HG03575 (cell line): ENCODE data around the gene USP37.

Experiments
- ATAC-seq: cut with Tn5 transposase; IDR thresholded peaks from one replicate; pipeline ENCODE4 v1.9.1; 2021; ENCODE audit not compliant: unreplicated experiment, insufficient number of reproducible peaks, low FRiP score; ENCODE audit errors: extremely low read depth

Gene USP37

DNA sequence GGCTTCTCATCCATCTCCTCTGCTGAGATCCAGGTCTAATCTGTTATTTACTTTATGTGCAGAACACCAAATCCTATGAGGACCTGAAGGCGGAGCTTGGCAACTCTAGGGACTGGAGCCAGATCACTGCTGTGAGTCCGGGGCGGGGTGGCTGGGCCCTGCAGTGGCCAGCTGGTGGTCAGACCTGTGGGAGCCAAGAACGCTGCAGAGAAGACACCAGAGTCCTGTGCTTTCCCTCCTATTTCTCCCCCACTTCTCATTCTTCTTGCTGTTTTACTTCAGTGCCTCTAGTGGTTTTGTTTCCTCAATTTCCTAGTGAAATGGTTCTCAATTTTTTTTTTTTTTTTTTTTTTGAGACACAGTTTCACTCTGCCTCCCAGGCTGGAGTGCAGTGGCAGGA is 129.6 kb downstream of the USP37 start:
- no peak for ATAC-seq

DNA sequence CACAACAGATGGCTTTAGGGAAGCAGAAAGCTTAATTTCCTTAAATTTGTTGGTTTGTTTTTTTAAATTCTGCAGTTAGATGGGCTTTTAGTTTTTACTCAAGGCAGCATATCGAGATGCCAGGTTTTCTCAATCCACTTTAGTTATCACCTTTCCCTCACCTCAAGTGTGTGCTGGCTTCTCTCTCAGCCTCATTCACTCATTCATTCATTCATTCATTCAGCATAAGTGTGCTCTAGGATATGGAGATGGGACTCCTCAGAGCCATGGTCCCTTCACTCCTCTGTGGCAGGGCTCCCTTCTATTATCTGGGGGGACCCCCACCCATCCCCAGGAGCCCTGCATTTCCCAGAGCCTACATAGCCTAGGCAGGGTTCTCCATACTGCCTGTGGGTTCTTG is 130.2 kb downstream of the USP37 start:
- no peak for ATAC-seq

DNA sequence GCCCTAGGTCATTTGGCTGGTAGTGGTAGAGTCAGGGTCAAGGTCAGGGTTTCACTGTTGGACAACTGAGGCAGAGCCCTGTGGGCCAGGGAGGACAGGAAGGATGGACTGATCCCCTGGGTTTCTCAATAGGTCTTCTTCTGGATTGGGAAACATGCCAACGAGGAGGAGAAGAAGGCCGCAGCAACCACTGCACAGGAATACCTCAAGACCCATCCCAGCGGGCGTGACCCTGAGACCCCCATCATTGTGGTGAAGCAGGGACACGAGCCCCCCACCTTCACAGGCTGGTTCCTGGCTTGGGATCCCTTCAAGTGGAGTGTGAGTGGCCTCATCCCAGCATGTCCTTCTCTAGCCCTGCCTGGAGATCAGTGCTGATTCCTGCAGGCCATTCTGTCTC is 131.2 kb downstream of the USP37 start:
- ATAC-seq, result no peak

DNA sequence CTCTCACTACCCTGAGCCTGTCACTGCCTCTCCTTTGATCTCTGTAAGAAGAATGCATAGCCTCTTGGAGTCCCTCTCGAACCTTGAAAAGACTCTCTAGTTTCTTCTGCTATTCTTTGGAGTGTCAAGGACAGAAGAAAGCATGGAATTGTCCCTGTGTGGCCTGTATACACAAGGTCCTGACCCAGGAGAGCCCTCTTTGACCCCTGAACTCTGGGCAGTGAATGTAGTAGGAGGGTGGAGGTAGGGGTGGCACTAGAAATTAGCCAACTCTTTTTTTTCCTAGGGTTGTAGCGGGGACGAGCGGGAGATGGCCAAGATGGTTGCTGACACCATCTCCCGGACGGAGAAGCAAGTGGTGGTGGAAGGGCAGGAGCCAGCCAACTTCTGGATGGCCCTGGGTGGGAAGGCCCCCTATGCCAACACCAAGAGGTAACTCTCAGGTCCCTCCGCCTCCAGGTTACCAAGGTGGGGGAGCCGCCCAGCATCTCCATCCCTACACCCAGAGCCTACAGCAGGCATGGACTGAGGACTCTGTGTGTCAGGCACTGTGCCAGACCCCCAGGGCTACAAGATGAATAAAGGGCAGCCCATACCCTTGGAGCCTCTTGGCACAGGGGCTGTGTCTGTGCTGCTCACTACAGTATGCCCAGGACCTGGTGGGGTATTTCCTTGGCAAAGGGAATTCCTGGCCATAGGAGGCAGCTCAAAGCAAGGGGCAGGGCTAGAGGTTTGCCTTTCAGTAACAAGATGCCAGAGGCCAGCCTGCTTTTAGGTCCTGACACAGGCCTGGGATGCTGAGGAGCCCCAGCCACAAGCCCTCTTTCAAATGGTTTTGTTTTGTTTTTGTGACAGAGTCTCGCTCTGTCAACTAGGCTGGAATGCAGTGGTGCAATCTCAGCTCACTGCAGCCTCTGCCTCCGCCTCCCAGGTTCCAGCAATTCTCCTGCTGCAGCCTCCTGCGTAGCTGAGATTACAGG is 132.9 kb downstream of the USP37 start:
- ATAC-seq, result no peak

DNA sequence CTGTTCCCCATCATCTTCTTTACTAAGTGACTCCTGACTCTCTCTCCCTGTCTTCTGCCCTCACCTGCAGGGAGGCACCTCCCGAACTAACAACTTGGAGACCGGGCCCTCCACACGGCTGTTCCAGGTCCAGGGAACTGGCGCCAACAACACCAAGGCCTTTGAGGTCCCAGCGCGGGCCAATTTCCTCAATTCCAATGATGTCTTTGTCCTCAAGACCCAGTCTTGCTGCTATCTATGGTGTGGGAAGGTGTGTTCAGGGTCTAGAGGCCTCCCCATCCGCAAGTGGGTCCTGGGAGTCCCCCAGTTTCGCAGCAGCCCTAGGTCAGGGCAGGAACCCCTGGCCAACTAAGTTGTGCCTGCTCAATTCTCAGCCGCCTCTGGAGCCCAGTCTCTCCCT is 133.7 kb downstream of the USP37 start:
- no peak for ATAC-seq

DNA sequence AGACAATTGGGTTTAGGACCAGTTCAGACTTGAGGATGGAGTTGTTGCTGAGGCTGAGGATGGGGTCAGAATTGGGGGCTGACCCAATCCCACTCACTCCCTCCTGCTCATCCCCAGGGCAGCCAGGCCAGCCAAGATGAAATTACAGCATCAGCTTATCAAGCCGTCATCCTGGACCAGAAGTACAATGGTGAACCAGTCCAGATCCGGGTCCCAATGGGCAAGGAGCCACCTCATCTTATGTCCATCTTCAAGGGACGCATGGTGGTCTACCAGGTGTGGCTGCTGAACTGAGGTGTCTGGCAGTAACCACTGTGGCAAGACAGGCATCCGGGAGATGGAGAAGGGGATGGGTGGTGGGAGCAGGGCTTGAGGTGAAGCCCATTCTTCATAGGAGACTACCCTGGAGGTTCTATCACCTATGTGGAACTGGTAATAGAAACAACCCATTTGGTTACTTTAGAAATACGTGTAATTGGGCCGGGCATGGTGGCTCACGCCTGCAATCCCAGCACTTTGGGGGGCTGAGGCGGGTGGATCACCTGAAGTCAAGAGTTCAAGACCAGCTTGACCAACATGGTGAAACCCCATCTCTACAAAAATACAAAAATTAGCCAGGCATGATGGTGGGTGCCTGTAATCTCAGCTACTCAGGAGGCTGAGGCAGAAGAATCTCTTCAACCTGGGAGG is 135.3 kb downstream of the USP37 start:
- ATAC-seq, result no peak

DNA sequence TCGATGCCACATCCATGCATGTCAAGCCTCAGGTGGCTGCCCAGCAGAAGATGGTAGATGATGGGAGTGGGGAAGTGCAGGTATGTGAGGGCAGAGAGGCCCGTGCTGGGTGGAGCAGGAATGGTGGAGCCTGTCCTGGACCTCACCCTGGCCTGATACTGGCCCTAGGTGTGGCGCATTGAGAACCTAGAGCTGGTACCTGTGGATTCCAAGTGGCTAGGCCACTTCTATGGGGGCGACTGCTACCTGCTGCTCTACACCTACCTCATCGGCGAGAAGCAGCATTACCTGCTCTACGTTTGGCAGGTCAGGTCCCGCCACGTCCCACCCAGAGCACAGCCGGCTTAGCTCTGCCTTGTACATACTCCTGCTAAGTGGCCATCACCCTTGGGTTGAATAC is 136.3 kb downstream of the USP37 start:
- ATAC-seq, result no peak

DNA sequence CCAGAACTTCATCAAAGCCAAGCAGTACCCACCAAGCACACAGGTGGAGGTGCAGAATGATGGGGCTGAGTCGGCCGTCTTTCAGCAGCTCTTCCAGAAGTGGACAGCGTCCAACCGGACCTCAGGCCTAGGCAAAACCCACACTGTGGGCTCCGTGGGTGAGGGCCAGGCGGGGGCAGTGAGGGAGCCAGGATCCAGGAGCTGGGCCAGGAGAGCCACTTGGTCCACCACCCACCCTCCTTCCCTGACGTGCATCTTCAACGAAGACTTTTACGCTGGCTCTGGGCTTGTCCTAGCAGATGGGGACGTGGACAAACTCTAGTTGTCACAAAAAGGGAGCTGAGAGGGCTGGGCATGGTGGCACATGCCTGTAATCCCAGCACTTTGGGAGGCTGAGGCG is 137.4 kb downstream of the USP37 start:
- no peak for ATAC-seq

DNA sequence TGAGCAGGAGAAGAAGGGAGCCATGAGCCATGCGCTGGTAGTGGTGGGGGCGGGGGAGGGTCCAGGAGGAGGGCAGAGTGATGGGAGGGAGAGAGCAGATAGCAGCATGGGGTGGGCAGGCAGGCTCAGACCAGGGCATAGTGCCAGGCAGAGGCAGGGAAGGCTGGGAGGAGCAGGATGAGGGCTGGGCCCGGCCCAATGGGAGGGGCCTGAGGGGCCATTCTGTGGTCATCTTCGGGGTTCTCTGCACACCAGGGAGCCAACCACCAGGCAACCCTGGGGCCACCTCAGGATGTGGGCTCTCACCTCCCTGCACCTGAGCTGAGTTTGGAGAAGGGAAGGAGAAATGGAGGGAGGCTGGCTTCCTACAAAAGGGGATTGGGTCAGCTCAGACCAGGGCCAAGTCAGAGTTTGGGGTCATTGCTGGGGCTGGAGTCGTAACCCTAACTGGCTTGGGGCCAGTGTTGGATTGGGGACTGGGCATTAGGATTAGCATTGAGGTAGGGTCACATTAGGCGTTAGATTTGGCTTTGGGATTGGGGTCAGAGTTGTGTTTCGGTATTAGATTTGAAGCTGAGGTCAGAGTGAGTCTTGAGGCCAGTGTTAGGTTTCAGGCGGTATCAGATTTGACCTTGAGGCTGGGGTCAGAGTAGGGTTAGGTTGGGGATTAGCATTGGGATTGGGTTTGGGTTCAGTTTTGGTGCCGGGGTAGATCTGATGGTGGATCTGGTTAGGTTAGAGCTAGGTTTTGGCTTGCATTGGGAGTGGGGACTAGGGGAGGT is 138.0 kb downstream of the USP37 start:
- no peak for ATAC-seq

DNA sequence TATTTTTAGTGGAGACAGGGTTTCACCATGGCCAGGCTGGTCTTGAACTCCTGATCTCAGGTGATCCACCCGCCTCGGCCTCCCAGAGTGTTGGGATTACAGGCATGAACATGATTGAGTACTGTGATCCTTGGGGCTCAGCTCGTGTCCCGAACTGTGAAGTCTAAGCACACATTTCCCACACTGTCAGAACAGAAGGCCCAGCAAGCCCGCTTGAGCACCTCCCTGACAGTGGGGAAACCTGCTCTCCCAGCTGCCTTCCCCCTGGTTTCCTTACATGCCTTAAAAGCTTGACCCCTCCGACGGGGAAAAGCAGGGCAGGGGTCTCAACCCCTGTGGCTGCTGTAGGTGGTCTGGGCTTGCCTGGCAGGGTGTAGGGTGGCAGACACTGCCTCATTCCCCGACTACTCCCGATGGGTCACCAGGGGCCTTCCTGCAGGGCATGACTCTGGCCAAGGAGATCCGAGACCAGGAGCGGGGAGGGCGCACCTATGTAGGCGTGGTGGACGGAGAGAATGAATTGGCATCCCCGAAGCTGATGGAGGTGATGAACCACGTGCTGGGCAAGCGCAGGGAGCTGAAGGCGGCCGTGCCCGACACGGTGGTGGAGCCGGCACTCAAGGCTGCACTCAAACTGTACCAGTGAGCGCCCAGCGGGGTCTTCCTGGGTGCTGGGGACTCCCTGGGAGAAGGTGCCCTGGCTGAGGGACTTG is 139.1 kb downstream of the USP37 start:
- no peak for ATAC-seq

DNA sequence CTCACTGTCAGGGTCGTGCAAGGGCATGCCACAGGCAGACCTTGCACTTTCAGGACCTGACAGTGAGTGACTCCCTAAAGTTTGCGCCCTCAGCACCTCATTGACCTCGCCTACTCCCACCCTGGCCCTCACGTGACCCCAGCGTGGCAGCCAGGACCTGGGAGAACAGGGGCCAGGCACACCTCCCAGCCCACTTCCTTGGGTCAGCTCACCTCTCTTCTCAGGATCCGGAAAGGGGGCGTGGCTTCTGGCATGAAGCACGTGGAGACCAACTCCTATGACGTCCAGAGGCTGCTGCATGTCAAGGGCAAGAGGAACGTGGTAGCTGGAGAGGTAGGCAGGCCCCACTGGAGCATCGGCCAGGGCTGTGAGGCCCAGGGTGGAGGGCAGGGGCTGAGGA is 140.4 kb downstream of the USP37 start:
- no peak for ATAC-seq

DNA sequence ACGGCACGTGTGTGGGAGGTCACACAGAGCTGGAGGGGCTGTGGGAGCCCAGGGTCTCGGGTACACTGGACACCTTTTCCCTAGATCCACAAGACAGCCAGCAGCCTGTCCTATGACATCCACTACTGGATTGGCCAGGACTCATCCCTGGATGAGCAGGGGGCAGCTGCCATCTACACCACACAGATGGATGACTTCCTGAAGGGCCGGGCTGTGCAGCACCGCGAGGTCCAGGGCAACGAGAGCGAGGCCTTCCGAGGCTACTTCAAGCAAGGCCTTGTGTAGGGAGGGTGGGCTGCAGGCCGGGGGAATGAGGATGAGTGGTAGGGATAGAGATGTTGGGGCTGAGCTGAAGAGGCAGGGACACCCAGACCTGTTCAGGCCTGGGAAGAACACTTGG is 142.6 kb downstream of the USP37 start:
- ATAC-seq, result no peak

DNA sequence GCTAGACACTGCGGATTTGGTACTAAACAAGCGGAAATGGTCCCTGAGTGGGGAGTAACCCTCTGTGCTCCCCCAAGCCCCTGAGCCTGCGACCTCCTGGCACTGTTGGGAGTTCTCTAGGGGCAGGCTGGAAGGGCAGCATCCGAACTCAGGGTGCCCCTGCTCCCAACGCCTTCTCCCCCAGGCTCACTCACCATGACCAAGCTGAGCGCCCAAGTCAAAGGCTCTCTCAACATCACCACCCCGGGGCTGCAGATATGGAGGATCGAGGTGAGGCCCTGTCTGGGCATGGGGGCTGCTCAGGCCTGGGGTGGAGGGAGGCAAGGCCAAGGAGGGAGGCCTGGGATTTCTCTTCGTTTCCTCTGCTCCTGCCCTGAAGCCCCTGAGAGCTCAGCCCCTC is 144.6 kb downstream of the USP37 start:
- ATAC-seq, result no peak

DNA sequence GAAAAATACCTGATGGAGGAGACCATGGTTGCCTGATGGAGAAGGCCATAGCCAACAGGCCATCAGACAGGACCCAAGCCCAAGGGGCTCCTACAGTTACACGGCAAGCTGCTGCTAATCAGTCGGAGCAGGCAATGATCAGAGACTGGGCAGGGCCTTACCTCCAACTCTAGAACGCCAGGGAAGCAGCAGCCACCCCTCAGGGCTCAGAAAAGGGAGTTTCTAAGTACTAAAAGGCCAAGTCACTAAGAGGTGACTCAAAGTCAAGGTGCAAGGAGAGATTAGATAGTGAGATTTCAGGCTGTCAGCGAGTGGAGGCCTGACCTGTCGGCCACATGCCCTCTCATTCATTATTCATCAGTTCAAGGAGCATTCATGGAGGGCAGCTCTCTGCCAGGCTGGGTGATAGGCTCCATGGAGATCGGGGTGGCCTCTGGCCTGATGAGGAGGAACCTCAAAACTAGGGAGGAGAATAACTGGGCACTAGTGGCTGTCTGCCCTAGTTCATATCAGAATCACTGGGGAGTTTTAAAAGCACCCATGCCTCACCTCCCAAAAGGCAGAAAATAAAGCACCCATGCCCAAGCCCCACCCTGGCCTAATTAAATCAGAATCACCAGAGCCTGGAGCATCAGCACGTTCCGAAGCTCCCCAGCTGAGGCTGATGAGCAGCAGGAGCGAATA is 145.6 kb downstream of the USP37 start:
- no peak for ATAC-seq

DNA sequence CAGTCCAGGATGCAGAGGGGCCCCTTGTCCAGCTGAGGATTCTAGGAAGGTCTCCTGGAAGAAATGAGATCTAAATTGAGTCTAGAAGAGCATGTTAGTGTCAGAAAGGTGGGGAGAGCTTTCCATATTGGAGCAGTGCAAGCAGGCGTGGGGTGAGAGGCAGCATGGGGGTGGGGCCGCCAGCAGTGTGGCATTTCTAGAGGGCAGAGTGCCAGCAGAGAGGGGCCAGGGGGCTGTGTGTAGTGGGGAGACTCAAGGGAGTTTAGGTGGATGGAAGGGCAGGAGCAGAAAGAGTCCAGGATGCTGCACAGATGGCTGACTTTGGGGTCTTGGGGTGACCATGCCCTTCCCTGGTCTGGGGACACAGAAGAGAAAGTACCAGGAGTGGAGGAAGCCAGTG is 147.1 kb downstream of the USP37 start:
- ATAC-seq, result no peak

DNA sequence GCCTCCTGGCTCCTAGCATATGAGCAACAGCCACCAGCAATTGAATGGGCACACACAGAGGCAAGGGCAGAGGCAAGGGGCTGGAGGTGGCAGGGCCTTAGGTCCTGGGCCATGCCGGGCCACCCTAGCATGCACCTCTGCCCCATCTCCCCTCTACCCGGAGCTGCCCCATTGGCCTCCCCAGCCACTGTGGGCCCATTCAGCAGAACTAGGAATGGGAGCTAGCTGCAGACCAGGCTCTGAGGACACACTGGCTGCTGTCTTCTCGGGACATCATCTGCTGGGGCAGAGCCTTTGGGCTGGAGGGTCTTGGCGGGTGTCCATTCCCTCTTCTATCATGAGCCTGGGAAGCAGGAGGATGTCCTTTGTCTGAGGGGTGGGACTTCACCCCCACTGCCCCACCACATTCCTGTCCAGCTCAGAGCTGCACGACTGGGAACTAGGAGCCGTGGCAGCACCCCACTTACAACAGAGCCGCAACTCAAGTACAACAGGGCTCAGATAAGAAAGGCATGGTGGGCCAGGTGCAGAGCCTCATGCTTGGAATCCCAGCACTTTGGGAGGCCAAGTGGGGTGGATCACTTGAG is 148.4 kb downstream of the USP37 start:
- no peak for ATAC-seq

DNA sequence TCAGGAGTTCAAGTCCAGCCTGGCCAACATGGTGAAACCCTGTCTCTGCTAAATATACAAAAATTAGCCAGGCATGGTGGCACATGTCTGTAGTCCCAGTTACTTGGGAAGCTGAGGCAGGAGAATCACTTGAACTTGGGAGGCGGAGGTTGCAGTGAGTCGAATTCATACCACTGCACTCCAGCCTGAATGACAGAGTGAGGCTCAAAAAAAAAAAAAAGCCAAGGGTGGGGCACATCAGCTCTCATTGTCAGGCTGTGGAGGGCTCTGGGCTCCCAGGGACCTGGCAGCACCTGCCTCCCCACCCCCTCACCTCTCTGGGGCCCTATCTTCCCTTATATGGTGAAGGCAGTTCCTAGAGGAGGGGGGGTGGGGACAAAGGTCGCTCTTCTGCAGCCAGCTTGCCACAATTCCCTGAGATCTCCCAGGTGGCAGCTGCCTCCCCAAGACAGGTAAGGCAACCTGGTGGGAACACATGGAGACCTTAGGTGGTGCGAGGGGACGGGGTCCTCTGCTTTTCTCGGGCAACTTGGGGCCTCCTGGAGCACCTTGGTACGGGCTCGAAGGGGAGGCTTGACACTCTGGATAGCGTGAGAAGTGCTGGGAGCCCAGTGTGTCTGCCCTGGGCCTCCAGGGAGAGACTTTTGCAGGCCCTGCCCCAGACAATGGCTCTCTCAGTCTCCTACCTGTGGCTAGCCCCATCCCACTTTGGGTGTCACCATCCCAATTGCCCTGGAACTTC is 149.3 kb downstream of the USP37 start, which contains the start of gene VIL1:
VIL1 (plus strand) TSS at position 407 of the 742 bp plus-strand sequence. CDS start 4,656 bp downstream, outside the sequence.
- ATAC-seq, result no peak
